Neural cell (in vitro differentiated cells): ENCODE results near the gene ADAMTS6.

Source experiments
- CTCF ChIP-seq: fragments of 450-650 bp; IDR thresholded peaks from 2 replicates; pipeline ENCODE4 v1.5.1; 2014; ENCODE audit warnings: antibody characterized with exemption, mild to moderate bottlenecking, moderate library complexity; ENCODE audit not compliant: poor library complexity, severe bottlenecking
- EP300 ChIP-seq: fragments of 450-650 bp; conservative IDR thresholded peaks from 2 replicates; pipeline ENCODE4 v1.6.1; 2014; ENCODE audit warnings: antibody characterized with exemption, mild to moderate bottlenecking, moderate library complexity; ENCODE audit not compliant: poor library complexity, severe bottlenecking
- EZH2 ChIP-seq: fragments of 200-600, 300-800 bp; shearing (Covaris generic), sonication (generic); IDR thresholded peaks from 2 replicates; pipeline ENCODE4 v1.6.1; 2014; ENCODE audit warnings: antibody characterized with exemption, low read length, borderline replicate concordance, mild to moderate bottlenecking; ENCODE audit not compliant: insufficient read depth, poor library complexity, severe bottlenecking
- POLR2AphosphoS5 ChIP-seq: IDR thresholded peaks from 2 replicates; pipeline ENCODE4 v1.6.1; 2012
- SMC3 ChIP-seq: fragments of 450-650 bp; conservative IDR thresholded peaks from 2 replicates; pipeline ENCODE4 v1.6.1; 2014; ENCODE audit warnings: antibody characterized with exemption, mild to moderate bottlenecking, moderate library complexity; ENCODE audit not compliant: poor library complexity
- TF ChIP-seq, protein P1 (sequence below): IDR thresholded peaks from 2 replicates; pipeline ENCODE4 v1.6.1; 2012; ENCODE audit warnings: borderline replicate concordance

- TF ChIP-seq CTCF (no peak), POLR2AphosphoS5 (no peak), SMC3 (no peak), EZH2 (no peak), EP300 (no peak)
- TF ChIP-seq, protein P1, sequence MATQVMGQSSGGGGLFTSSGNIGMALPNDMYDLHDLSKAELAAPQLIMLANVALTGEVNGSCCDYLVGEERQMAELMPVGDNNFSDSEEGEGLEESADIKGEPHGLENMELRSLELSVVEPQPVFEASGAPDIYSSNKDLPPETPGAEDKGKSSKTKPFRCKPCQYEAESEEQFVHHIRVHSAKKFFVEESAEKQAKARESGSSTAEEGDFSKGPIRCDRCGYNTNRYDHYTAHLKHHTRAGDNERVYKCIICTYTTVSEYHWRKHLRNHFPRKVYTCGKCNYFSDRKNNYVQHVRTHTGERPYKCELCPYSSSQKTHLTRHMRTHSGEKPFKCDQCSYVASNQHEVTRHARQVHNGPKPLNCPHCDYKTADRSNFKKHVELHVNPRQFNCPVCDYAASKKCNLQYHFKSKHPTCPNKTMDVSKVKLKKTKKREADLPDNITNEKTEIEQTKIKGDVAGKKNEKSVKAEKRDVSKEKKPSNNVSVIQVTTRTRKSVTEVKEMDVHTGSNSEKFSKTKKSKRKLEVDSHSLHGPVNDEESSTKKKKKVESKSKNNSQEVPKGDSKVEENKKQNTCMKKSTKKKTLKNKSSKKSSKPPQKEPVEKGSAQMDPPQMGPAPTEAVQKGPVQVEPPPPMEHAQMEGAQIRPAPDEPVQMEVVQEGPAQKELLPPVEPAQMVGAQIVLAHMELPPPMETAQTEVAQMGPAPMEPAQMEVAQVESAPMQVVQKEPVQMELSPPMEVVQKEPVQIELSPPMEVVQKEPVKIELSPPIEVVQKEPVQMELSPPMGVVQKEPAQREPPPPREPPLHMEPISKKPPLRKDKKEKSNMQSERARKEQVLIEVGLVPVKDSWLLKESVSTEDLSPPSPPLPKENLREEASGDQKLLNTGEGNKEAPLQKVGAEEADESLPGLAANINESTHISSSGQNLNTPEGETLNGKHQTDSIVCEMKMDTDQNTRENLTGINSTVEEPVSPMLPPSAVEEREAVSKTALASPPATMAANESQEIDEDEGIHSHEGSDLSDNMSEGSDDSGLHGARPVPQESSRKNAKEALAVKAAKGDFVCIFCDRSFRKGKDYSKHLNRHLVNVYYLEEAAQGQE = no peak
These were observed 47.6 kb downstream of the ADAMTS6 start for GRCh38 chr5:65434122-65434521.
